Mucosa of descending colon (tissue), 3 donors: ENCODE measurements around the gene MUTYH. TPM values are rescaled to one million over a fixed set of nuclear protein-coding genes. Genes with fewer than 3 reads are reported as not detected.

Experiments
- ATAC-seq: fragments of 200-7000 bp; cut with Tn5 transposase; one replicate; pipeline ENCODE4 v1.9.1; 2020; ENCODE audit warnings: mild to moderate bottlenecking, moderate library complexity
- DNase-seq, 3 donors: peaks; one replicate each; pipeline ENCODE4 v3.0.0-alpha.2; 2020
- H3K36me3 ChIP-seq: fragments of 200-600 bp; one replicate; pipeline ENCODE4 v1.8.0; 2021; ENCODE audit warnings: low read depth, mild to moderate bottlenecking
- H3K4me1 ChIP-seq: fragments of 200-600 bp; one replicate; pipeline ENCODE4 v1.8.0; 2021; ENCODE audit warnings: low read depth, mild to moderate bottlenecking
- H3K4me3 ChIP-seq: fragments of 200-600 bp; one replicate; pipeline ENCODE4 v1.8.0; 2021; ENCODE audit warnings: mild to moderate bottlenecking
- H3K9me3 ChIP-seq: fragments of 200-600 bp; one replicate; pipeline ENCODE4 v1.8.0; 2021; ENCODE audit warnings: mild to moderate bottlenecking
- intact Hi-C, 2 donors: fragments of 100-400 bp; cut with DNase I in 1 of 2; cut with micrococcal nuclease in 1 of 2; formaldehyde crosslinking; loops; one replicate each; pipeline versions ENCODE4 v1.11.0 to v1.11.1; 2022; cut with DNase I, micrococcal nuclease
- total RNA-seq, 3 donors: library from RNA; stranded (reverse); fragmentation: NEBNext Ultra II Directional in 2 of 3; extraction: Animal tissue kit (Norgen Biotek cat#: 25700) in 2 of 3; gene quantifications; one replicate each; pipeline versions ENCODE4 v1.2.1 to v1.2.4, GENCODE V29; 2021 to 2023
- TF ChIP-seq, protein P1 (sequence below): fragments of 200-600 bp; IDR thresholded peaks from one replicate; pipeline ENCODE4 v1.8.0; 2022; ENCODE audit warnings: antibody characterized with exemption, mild to moderate bottlenecking
- donor health status: DM: no; HTN: no; CAD: no; lungs with moderate emphysema.
- donor health status: DM: no; HTN: no; CAD: no.
- donor health status: DM: no; HTN: yes; CAD: no.

The MUTYH gene
- total RNA-seq, 3 donors from 2014 or later, result 30.0 to 43.1 (median 35.8) TPM

DNA sequence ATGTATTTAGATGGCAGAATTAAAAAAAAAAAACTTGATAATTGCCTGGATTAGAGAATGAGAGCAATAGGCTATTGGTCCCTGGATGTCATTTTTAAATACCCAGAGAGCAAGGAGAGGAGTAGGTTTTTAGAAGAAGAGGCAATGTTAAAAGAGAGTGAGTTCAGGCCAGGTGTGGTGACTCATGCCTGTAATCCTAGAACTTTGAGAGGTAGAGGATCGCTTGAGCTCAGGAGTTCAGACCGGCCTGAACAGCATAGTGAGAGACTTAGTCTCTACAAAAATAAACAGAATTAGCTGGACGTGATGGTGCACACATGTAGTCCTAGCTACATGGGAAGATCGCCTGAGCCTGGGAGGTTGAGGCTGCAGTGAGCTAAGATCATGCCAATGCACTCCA, 15.9 kb upstream of the MUTYH start:
- ATAC-seq, result peak; percentile 39
- Histone ChIP-seq H3K36me3 (no peaks in the 10 kb centered on the region), H3K4me1 (peaks cover 14% of the 10 kb centered on the region), H3K9me3 (no peaks in the 10 kb centered on the region), H3K4me3 (no peak overlapping the region)
- intact Hi-C loops, result loop anchor here in 1 of 2 donors (10.0 kb wide), 1 partner anchor 219 kb away; no protein-coding TSS in a partner anchor
- no peak for DNase-seq
- TF ChIP-seq, protein P1, sequence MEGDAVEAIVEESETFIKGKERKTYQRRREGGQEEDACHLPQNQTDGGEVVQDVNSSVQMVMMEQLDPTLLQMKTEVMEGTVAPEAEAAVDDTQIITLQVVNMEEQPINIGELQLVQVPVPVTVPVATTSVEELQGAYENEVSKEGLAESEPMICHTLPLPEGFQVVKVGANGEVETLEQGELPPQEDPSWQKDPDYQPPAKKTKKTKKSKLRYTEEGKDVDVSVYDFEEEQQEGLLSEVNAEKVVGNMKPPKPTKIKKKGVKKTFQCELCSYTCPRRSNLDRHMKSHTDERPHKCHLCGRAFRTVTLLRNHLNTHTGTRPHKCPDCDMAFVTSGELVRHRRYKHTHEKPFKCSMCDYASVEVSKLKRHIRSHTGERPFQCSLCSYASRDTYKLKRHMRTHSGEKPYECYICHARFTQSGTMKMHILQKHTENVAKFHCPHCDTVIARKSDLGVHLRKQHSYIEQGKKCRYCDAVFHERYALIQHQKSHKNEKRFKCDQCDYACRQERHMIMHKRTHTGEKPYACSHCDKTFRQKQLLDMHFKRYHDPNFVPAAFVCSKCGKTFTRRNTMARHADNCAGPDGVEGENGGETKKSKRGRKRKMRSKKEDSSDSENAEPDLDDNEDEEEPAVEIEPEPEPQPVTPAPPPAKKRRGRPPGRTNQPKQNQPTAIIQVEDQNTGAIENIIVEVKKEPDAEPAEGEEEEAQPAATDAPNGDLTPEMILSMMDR, result no peak

DNA sequence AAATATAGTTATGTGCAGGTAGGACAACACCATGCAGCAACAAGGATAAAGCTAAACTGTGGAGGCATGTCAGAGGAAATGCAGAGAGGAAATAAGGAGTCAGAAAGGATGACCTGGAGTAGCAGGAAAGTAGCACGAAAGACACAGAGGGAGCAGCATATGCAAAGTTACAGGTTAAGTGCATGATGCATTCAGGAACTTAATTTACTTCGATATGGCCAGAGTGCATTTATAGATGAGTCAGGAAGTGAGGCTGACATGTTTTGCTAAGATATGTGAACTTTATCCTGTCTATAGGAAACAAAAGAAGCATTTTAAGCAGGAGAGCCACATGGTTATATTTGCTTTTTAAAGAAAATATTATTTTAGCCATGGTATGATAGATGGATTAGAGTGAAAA, 15.4 kb upstream of the MUTYH start:
- no peak overlapping the region for H3K4me3 ChIP-seq
- intact Hi-C loops, result loop anchor here in 1 of 2 donors (10.0 kb wide), 1 partner anchor 219 kb away; no protein-coding TSS in a partner anchor
- DNase-seq (no peak), ATAC-seq (peak; percentile 75)
- no peaks in the 10 kb centered on the region for H3K9me3 ChIP-seq
- no peaks in the 10 kb centered on the region for H3K36me3 ChIP-seq
- TF ChIP-seq, protein P1, result no peak
- H3K4me1 ChIP-seq, result peaks cover 9% of the 10 kb centered on the region

DNA sequence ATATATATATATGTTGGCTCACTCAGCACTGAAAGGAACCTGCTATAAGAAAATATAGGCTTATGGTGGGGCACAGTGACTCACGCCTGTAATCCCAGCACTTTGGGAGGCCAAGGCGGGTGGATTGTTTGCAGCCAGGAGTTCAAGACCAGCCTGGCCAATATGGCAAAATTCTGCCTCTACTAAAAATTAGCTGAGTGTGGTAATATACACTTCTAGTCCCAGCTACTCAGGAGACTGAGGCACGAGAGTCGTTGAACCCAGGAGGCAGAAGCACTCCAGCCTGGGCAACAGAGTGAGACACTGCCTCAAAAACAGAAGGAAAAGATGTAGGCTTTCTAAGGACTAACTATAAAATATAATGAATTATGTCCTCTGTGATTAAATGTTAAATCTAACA, 14.6 kb upstream of the MUTYH start:
- ATAC-seq (no peak), DNase-seq (no peak)
- peaks cover under 1% of the 10 kb centered on the region for H3K4me1 ChIP-seq
- TF ChIP-seq, protein P1, result no peak
- H3K4me3 ChIP-seq, result no peak overlapping the region
- intact Hi-C loops, result loop anchor here in 1 of 2 donors (5.0 to 10.0 kb wide), 2 partner anchors 142 to 220 kb away; no protein-coding TSS in a partner anchor
- H3K9me3 ChIP-seq, result no peaks in the 10 kb centered on the region
- H3K36me3 ChIP-seq, result no peaks in the 10 kb centered on the region

DNA sequence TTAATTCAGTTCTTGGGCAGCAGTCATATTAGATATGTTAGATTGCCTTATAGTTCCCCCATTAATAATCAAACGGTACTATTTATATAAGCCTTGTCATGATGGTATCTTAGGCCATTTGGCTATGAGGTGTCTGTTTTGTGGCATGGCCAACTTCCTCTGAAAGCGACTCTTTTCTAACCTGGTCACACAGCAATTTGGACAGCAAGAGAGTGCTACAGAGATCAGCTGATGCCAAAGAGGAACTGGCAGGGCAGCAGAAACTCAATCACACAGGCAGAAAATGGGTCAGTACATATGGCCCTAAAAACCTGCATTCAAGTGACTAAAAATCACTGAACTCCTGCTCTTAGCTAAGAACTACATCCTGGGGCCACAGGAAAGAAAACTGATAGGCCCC, 13.4 kb upstream of the MUTYH start:
- TF ChIP-seq, protein P1, result no peak
- intact Hi-C loops, result loop anchor here in 1 of 2 donors (5.0 to 10.0 kb wide), 2 partner anchors 144 to 221 kb away; no protein-coding TSS in a partner anchor
- no peaks in the 10 kb centered on the region for H3K4me1 ChIP-seq
- ATAC-seq, result no peak
- H3K4me3 ChIP-seq, result no peak overlapping the region
- no peaks in the 10 kb centered on the region for H3K36me3 ChIP-seq
- no peak for DNase-seq
- no peaks in the 10 kb centered on the region for H3K9me3 ChIP-seq

DNA sequence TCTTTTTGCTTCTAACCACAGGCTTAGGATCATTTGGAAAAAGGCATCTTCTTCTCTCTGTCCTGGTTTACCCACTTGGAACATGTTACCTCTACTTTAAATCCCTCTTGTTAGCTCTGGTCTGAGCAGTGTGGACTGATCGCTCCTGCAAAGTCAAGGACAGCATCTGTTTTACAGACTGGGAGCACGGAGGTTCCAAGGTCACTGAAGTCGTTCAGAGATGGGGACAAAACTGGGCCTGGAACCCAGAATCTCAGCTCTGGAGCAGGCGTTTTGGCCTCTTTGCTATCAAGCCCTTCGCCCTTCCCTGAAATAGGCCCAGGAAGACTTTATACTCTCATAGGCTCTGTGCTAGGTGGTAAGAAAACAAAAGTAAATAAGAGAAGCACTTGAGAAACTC, 11.3 kb upstream of the MUTYH start:
- no peaks in the 10 kb centered on the region for H3K4me1 ChIP-seq
- ATAC-seq (no peak), DNase-seq (no peak)
- intact Hi-C loops, result loop anchor here in 1 of 2 donors (5.0 to 10.0 kb wide), 2 partner anchors 146 to 223 kb away; no protein-coding TSS in a partner anchor
- no peaks in the 10 kb centered on the region for H3K36me3 ChIP-seq
- H3K9me3 ChIP-seq, result no peaks in the 10 kb centered on the region
- TF ChIP-seq, protein P1, result no peak
- H3K4me3 ChIP-seq, result no peak overlapping the region
